Measurements from ENCODE around the gene ZFP82.

DNA sequence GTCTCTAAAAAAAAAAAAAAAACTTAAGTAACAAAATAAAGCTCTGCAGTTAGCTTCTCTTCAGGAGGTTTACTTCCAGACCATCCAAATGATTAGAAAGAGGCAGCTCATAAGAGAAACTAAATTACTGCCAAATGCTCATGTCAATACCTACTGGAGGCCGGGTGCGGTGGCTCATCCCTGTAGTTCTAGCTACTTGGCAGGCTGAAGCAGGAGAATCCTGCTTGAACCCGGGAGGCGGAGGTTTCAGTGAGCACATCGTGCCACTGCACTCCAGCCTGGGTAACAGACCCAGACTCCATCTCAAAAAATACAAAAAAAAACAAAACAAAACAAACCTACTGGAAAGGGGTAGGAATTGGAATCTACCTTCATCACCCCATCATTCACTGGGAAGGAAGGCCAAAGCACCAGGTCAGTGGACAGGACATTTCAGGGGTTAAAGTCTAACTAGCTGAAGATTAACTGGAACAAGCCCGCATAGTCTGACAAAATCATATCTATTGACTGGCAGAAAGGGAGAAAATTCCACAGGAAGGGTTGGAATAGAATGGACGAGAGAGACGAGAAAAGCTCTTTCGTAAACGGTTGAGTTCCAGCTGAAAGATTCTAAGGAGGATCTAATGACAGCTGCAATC is 40.8 kb downstream of the ZFP82 start:
- TF ChIP-seq, protein P1, sequence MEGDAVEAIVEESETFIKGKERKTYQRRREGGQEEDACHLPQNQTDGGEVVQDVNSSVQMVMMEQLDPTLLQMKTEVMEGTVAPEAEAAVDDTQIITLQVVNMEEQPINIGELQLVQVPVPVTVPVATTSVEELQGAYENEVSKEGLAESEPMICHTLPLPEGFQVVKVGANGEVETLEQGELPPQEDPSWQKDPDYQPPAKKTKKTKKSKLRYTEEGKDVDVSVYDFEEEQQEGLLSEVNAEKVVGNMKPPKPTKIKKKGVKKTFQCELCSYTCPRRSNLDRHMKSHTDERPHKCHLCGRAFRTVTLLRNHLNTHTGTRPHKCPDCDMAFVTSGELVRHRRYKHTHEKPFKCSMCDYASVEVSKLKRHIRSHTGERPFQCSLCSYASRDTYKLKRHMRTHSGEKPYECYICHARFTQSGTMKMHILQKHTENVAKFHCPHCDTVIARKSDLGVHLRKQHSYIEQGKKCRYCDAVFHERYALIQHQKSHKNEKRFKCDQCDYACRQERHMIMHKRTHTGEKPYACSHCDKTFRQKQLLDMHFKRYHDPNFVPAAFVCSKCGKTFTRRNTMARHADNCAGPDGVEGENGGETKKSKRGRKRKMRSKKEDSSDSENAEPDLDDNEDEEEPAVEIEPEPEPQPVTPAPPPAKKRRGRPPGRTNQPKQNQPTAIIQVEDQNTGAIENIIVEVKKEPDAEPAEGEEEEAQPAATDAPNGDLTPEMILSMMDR (IDR thresholded peaks at IDR 0.05): no peak
- TF ChIP-seq POLR2A (IDR thresholded peaks at IDR 0.05) (no peak), POLR2AphosphoS5 (IDR thresholded peaks at IDR 0.05; ENCODE audit: insufficient read depth in 1 of 2, low read depth in 1 of 2) (no peak)
